ENCODE measurements around the gene HOXD9.

DNA sequence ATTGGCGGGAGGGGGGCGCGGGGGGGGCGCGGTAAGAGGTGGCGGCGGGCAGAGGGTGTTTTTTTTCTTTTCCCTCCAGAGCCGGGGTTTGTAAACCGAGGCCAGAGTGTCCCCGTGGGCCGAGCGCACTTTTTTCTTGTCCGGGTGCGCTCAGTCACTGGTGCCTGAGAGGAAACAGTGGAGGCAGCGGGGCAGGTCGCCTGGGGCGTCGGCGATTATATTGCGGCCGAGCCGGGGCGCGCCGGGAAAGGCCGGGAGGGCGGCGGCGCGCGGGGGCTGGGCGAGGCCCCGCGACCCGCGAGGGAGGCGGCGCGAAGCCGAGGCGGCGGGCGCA, 7.3 kb downstream of the HOXD9 start:
- TF ChIP-seq, protein P1, sequence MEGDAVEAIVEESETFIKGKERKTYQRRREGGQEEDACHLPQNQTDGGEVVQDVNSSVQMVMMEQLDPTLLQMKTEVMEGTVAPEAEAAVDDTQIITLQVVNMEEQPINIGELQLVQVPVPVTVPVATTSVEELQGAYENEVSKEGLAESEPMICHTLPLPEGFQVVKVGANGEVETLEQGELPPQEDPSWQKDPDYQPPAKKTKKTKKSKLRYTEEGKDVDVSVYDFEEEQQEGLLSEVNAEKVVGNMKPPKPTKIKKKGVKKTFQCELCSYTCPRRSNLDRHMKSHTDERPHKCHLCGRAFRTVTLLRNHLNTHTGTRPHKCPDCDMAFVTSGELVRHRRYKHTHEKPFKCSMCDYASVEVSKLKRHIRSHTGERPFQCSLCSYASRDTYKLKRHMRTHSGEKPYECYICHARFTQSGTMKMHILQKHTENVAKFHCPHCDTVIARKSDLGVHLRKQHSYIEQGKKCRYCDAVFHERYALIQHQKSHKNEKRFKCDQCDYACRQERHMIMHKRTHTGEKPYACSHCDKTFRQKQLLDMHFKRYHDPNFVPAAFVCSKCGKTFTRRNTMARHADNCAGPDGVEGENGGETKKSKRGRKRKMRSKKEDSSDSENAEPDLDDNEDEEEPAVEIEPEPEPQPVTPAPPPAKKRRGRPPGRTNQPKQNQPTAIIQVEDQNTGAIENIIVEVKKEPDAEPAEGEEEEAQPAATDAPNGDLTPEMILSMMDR (IDR thresholded peaks at IDR 0.05; ENCODE audit: extremely low read depth in 1 of 2, insufficient read depth in 1 of 2, low read depth in 1 of 2, low read length in 2 of 2) = no peak
- no peak for TF ChIP-seq POLR2AphosphoS5 (IDR thresholded peaks at IDR 0.05; ENCODE audit: insufficient read depth, low read depth, low read length)

All from endothelial cell of umbilical vein (primary cell).